Activated T-helper 2 cell treated with anti-CD3 and anti-CD28 coated beads, Interferon-gamma antibody, Interleukin-2, Interleukin-4, amounts not matched to agents 10 μg/mL and 5 μg/mL and 100 μg/mL, durations not matched to agents 14 hours and 24 hours and 36 hours (primary cell): ENCODE data around the gene REPS2. TPM values are rescaled to one million over a fixed set of nuclear protein-coding genes. Genes with fewer than 3 reads are reported as not detected.

ENCODE experiments used
- DNase-seq: peaks from one replicate; pipeline ENCODE4 v3.0.0; 2021; ENCODE audit warnings: low spot score
- H3K27ac Mint-ChIP-seq: one replicate; pipeline ENCODE4 v1.8.0; 2021; ENCODE audit warnings: mixed read lengths
- H3K27me3 Mint-ChIP-seq: one replicate; pipeline ENCODE4 v1.8.0; 2021; ENCODE audit warnings: low read depth, mixed read lengths
- H3K36me3 Mint-ChIP-seq: one replicate; pipeline ENCODE4 v1.8.0; 2021; ENCODE audit warnings: low read depth, mixed read lengths
- H3K4me1 Mint-ChIP-seq: one replicate; pipeline ENCODE4 v1.8.0; 2021; ENCODE audit warnings: low read depth, mixed read lengths
- H3K4me3 Mint-ChIP-seq: one replicate; pipeline ENCODE4 v1.8.0; 2021; ENCODE audit warnings: low read depth, mild to moderate bottlenecking, moderate library complexity, mixed read lengths
- H3K9me3 Mint-ChIP-seq: one replicate; pipeline ENCODE4 v1.8.0; 2021; ENCODE audit warnings: mixed read lengths
- intact Hi-C: fragments of 100-400 bp; cut with micrococcal nuclease; formaldehyde crosslinking; loops from one replicate; pipeline ENCODE4 v1.15.1; 2023
- total RNA-seq: library from RNA; stranded (reverse); gene quantifications from 2 replicates; pipeline ENCODE4 v1.2.3, GENCODE V29; 2022

The REPS2 gene
- total RNA-seq, 1 donor from 2014 or later: 0.02 TPM

DNA sequence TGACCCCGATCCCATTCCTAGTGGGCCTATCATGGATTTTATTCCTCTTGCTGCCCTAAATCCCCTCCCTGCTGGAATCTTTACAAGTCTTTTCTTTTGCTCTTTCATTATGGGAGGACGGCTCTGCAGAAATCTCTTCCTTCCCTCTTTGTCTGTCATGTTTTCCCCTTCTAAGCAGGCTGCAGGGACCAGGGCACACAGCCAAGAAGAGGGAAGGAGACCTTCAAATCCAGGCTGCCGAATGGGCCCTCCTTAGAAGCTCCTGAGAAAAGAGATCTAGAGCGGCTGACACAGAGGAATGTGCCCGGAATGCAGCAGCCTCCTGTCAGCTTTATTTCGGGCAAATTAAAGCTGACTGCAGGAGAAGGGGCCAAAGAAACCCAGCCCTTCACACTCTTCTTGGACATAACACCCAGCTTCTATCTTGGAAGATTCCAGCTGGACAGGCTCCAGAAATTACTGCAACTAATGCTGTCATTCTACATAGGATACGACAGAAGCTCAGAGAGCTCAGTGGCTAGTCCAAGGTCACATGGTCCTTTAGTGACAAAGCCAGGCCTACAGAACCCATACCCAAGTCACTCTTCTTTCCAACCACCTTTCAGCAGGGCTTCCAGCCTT is 240.8 kb downstream of the REPS2 start:
- DNase-seq: no peak
- Mint-ChIP-seq H3K9me3 (no peaks in the 10 kb centered on the region), H3K4me3 (no peak overlapping the region), H3K4me1 (no peaks in the 10 kb centered on the region), H3K36me3 (no peaks in the 10 kb centered on the region), H3K27me3 (no peaks in the 10 kb centered on the region), H3K27ac (no peak overlapping the region)
- intact Hi-C loops: no loop called here

DNA sequence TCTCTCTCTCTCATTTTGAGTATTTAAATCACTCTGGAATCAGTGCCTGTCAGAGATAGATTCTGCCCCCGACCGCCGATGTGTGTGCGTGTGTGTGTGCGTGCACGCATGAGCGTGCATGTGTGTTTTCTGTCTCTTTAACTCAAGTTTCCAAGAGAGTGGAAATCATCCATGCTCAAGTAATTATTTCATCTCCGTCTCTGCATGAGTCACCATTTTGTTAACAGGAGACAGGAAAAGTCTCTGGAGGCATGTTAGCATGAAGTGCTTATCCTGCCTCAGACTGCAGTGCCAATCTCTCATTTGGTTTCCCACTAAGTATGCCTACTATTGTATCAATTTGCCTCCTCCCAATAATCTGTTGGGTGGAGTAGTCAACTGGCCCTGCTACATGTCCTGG is 245.6 kb downstream of the REPS2 start:
- intact Hi-C loops: no loop called here
- DNase-seq: no peak
- Mint-ChIP-seq H3K36me3 (no peaks in the 10 kb centered on the region), H3K27ac (no peak overlapping the region), H3K27me3 (no peaks in the 10 kb centered on the region), H3K4me3 (no peak overlapping the region), H3K9me3 (no peaks in the 10 kb centered on the region), H3K4me1 (no peaks in the 10 kb centered on the region)

Other genes starting within 250 kb of the REPS2 start
- 7.7 and 9.3 TPM in 2 replicates for gene CTPS2, start 234.0 kb upstream of the REPS2 start, total RNA-seq
- 21.3 and 22.6 TPM in 2 replicates for gene SYAP1, start 227.0 kb upstream of the REPS2 start, total RNA-seq
- 19.9 and 21.4 TPM in 2 replicates for gene TXLNG, start 160.2 kb upstream of the REPS2 start, total RNA-seq
- 163 and 164 TPM in 2 replicates for gene RBBP7, start 76.3 kb upstream of the REPS2 start, total RNA-seq